ENCODE results near the gene ZNF385B.

Gene ZNF385B

GRCh38 chr2:179857236-179857635, 4.2 kb downstream of the ZNF385B start:
- FAIRE-seq (no peak), DNase-seq (ENCODE audit: insufficient read length, low spot score) (no peak)

GRCh38 chr2:179856205-179856604, 5.2 kb downstream of the ZNF385B start:
- DNase-seq (ENCODE audit: insufficient read length, low spot score) (no peak), FAIRE-seq (no peak)

DNA sequence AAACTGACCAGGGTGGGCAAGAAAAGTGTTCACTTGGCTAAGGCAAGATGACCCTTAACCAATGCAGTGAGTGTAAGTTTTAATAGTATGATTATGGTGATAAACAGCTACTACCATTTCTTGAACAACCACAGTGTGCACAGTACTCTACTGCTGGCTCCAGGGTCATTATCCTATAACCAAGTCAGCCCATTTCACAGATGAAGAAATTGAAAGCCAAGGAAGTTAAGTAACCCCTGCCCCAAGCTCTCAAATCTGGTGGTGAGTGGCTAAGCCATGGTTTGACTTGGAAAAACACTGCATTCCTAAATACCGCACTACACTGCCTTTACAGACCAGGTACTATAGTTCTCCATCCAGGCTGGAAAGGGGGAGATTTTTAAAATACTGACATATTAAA, 5.7 kb downstream of the ZNF385B start:
- DNase-seq (ENCODE audit: insufficient read length, low spot score) (no peak), FAIRE-seq (no peak)

GRCh38 chr2:179854891-179855290, 6.5 kb downstream of the ZNF385B start:
- FAIRE-seq (no peak), DNase-seq (ENCODE audit: insufficient read length, low spot score) (no peak)

DNA sequence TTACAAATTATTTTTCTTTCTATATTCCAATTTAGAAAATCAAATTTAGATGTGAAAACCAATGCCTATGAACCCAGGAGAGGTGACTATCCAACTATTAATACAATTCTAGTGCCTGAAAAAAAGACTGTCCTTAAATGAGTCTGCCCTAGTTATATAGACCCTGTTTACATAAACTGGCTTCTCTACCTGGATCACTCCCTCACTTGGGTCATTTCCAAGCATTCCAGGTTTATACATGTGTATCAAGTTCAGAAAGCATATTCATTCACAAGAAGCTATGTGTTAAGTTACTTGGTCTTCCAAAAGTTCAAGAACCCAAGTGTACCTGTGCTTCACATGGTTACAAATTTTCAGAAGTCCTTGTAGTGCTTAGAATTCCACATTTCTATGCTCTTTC, 8.3 kb downstream of the ZNF385B start:
- DNase-seq (ENCODE audit: insufficient read length, low spot score): no peak
- FAIRE-seq: no peak

GRCh38 chr2:179850188-179850587, 11.2 kb downstream of the ZNF385B start:
- FAIRE-seq: no peak
- no peak for DNase-seq (ENCODE audit: insufficient read length, low spot score)

GRCh38 chr2:179849719-179850118, 11.7 kb downstream of the ZNF385B start:
- DNase-seq (ENCODE audit: insufficient read length, low spot score): no peak
- no peak for FAIRE-seq

- DNase-seq (ENCODE audit: insufficient read length, low spot score) (no peak), FAIRE-seq (no peak)
Measured at GRCh38 chr2:179843541-179843940, 17.9 kb downstream of the ZNF385B start.

- DNase-seq (ENCODE audit: insufficient read length, low spot score) (no peak), FAIRE-seq (no peak)
Measured at GRCh38 chr2:179842498-179843153, 18.8 kb downstream of the ZNF385B start.

DNA sequence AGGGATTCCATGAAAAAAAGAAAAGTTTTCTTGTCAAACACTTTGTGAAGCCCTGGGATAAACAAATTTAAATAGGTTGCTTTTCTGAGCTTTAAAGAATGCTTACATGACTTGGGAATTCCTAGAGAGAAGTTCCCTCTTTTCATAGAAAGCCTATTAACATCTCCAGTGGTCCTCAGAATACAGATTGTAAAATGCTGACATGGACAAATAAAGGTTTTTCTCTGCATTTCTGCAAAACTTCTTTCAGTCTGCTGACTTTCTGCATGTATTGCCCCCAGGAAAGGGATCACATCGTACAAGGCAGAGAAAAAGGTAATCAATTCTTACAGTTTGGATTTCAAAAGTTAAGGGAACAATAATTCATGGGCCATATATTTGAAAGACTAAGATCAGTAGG, 20.6 kb downstream of the ZNF385B start:
- FAIRE-seq (no peak), DNase-seq (ENCODE audit: insufficient read length, low spot score) (no peak)

DNA sequence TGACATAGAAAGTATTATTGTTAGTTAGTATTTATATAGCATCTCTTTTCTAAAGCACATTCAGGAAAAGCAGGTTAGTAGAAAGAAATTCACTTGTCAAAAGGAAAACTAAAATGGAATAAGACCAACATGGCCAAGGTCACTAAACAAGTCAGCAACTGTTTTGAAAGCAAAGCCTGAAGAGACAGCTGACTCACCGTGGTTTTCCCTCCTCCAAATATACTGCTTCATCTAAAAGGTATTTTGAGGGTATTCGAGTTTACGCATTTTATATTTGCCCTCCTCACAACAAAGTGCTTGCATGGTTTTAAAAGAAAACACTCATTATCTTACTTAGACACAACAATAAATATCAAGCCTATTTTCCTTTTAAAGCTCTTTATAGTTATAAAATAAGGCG, 24.0 kb downstream of the ZNF385B start:
- no peak for DNase-seq (ENCODE audit: insufficient read length, low spot score)
- FAIRE-seq: no peak

DNA sequence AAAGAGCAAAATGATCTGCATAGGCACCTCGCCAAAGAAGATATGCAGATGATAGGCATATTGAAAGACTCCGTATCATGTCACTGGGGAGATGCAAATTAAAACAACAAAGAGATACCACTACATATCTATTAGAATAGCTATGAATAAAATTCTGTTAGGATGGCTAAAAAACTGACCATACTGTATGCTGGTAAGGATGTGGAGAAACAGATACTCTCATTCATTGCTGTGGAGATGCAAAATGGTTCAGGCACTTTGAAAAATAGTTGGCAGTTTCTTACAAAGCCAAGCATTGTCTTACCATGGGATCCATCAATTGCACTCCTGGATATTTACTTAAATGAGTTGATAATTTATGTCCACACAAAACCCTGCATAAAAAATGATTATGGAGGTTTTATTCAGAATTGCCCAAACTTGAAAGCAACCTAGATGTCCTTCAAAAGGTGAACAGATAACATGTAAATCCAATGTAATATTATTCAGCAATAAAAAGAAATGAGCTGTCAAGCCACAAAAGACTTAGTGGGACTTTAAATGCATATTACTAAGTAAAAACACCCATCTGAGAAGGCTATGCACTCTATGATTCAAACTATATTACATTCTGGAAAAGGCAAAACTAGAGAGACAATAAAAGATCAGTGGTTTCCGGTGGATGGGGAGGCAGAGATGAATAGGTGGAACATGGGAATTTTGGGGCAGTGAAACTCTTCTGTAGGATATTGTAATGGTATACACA, 31.2 kb downstream of the ZNF385B start:
- FAIRE-seq (no peak), DNase-seq (ENCODE audit: insufficient read length, low spot score) (no peak)

DNA sequence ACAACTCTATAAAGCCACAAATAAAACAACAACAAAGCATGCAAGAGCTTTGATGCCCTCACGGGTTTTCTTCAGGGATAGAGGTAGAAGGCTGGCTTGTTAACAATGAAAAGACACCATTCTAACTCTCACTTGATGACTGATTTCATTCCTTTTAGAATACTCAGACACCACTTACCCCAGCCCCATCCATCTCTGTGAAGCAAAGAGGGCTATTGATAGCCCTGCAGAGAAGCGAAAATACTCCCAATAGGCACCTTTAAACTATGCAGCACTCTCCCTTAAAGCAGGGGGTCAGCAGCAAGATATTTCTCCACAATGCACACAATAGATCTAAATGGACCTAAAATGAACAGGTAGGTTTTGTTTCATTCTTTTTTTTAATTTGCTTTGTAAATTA, 35.1 kb downstream of the ZNF385B start:
- DNase-seq (ENCODE audit: insufficient read length, low spot score): no peak
- FAIRE-seq: no peak

DNA sequence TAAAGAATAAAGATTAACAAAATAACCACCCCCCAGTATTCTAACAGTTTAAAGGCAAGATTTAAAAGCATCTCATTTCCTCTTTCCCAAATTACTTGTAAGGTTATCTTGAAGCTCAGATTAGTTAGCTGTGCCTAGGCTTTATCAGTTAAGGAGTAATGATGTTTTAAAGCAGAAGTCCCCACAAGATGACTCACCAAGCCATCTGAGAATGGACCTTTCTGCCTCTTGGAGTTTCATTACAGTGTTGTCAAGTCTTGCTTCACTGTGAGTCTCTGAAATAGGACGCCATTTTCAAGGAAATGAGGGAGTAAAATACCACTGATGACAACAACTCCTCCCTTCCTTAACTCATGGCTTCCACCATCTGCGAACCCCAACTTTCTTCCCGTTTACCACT, 35.9 kb downstream of the ZNF385B start:
- DNase-seq (ENCODE audit: insufficient read length, low spot score) (no peak), FAIRE-seq (no peak)

DNA sequence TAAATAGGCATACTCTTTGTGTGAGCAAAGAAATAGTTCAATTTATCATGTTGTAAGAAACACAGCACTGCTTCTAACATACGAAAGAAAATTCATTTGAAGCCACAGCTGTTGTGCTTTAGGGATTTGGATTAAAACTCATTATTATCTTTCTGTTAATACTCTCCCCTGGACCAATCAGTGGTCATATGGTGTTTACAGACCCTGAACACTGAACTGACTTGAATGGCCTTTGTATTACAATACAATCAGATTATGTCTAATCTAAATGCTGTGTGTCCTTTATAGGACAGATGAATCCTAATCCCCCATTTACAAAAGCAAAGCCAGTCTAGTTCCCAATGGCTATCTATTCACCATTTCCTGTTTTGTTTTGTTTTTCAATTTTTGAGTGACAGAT, 36.5 kb downstream of the ZNF385B start:
- FAIRE-seq: no peak
- no peak for DNase-seq (ENCODE audit: insufficient read length, low spot score)

DNA sequence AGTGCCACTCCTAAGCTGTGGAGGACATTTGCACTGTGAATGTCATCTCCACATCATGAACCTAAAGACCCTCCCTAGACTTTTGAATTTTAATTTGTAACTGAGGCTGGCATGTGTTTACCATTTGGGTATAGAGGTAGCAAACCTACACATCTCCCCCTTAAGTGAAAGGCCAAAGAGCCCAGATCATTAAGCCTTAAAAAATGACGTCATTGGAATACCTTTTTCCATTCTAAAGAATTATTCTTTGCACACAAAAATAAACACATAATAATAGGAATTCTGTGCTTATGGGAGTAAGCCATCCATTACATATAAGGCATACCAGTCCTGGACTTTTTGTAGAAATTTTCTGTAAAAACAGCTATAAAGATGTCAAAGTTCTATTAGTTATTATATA, 38.9 kb downstream of the ZNF385B start:
- DNase-seq (ENCODE audit: insufficient read length, low spot score) (no peak), FAIRE-seq (no peak)

- no peak for DNase-seq (ENCODE audit: insufficient read length, low spot score)
- FAIRE-seq: no peak
Measured at GRCh38 chr2:179818546-179818945, 42.9 kb downstream of the ZNF385B start.

GRCh38 chr2:179817181-179817841, 44.1 kb downstream of the ZNF385B start:
- FAIRE-seq: no peak
- no peak for DNase-seq (ENCODE audit: insufficient read length, low spot score)

GRCh38 chr2:179814050-179814449, 47.4 kb downstream of the ZNF385B start:
- FAIRE-seq: no peak
- DNase-seq (ENCODE audit: insufficient read length, low spot score): no peak

DNA sequence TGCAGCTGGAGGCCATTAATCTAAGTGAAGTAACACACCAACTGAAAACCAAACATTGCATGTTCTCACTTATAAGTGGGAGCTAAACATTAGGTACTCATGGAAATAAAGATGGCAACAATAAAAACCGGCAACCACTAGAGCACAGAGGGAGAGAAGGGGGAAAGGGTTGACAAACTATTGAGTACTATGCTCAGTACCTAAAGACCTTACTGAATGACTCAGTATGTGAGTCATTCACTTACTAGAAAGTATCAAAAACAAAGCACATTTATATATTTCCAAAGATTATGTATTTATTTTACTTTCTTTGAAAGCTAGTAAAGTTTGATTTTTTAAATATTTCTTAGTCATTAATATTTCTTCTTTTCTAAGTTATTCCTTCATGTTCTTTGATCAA, 48.9 kb downstream of the ZNF385B start:
- no peak for DNase-seq (ENCODE audit: insufficient read length, low spot score)
- FAIRE-seq: no peak

DNA sequence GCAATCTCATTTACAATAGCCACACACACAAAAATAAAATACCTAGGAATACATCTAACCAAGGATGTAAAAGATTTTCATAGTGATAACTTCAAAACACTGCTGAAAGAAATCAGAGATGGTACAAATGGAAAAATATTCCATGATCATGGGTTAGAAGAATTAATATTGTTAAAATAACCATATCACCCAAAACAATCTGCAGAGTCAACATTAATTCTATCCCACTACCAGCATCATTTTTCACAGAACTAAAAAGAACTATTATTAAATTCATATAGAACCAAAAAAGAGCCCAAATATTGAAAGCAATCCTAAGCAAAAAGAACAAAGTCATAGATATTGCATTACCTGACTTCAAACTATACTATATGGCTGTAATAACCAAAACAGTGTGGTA, 50.4 kb downstream of the ZNF385B start:
- DNase-seq (ENCODE audit: insufficient read length, low spot score) (no peak), FAIRE-seq (no peak)

- FAIRE-seq (no peak), DNase-seq (ENCODE audit: insufficient read length, low spot score) (no peak)
Measured at GRCh38 chr2:179809606-179810005, 51.8 kb downstream of the ZNF385B start.
